ENCODE data around the gene TRIM40. TPM values are rescaled to one million over a fixed set of nuclear protein-coding genes. Genes with fewer than 3 reads are reported as not detected.
A peak's percentile ranks its signal among the peaks of the same experiment; 100 is the strongest.

The TRIM40 gene
- total and polyA plus RNA-seq, 2 of the 13 experiments (the other 11 are each of a cell fraction or from before 2014, with no cell fraction given): 0.58 TPM; not detected in 1

- Histone ChIP-seq H3K79me2 (ENCODE audit: insufficient read depth, low read length) (no peaks in the 10 kb centered on the region), H4K20me1 (ENCODE audit: insufficient read depth, low read length) (no peaks in the 10 kb centered on the region), H3K4me1 (ENCODE audit: insufficient read depth, low read length) (peaks cover 22% of the 10 kb centered on the region), H3K9ac (ENCODE audit: insufficient read depth, low read depth, low read length) (no peak overlapping the region), H2AFZ (ENCODE audit: low read length) (no peak overlapping the region), H3K9me3 (ENCODE audit: low read length) (no peaks in the 10 kb centered on the region), H3K27ac (ENCODE audit: extremely low read length, insufficient read depth, low read length) (no peak overlapping the region), H3K4me2 (ENCODE audit: low read depth, low read length) (peak overlapping the region; percentile 67), H3K27me3 (ENCODE audit: control insufficient read depth in 1 of 2, insufficient read depth in 2 of 2, low read length in 2 of 2) (no peaks in the 10 kb centered on the region; a peak in 1 of 5 replicates), H3K4me3 (replicated peaks in 1 of 3; ENCODE audit: insufficient read depth in 1 of 3, low read depth in 2 of 3, low read length in 3 of 3) (no peak overlapping the region), H3K36me3 (replicated peaks in 1 of 2; ENCODE audit: control insufficient read depth in 1 of 2, insufficient read depth in 2 of 2, low read length in 2 of 2) (no peaks in the 10 kb centered on the region)
- BruUV-seq (replicated peaks): no TSS peak
- WGBS (ENCODE audit: low lambda C conversion rate): 24% methylated on average over 6 of the region's 6 CpGs
- CTCF ChIA-PET (ENCODE audit: low intra/inter-chr PET ratio, low total read pairs): no interaction called here
- ATAC-seq: no peak
- POLR2A ChIA-PET: interaction anchor here (0.9 to 1.9 kb wide), 3 partner anchors 10 to 19 kb away, joined by 3 to 5 read pairs (median 4); no protein-coding TSS in a partner anchor
- in situ Hi-C loops (cut with HindIII; ENCODE audit: extremely low pct_ligation_motif_present, low pct_unique_long_range_greater_than_20kb) (no loop called here), intact Hi-C loops (cut with micrococcal nuclease; ENCODE audit: unreplicated experiment) (no loop called here)
- FAIRE-seq: no peak
- TF ChIP-seq HOXA3 (CRISPR knock-in tag; IDR thresholded peaks at IDR 0.05) (peak; percentile 40; the same call in 1 of the 2 replicates), CHD2 (IDR thresholded peaks at IDR 0.05; ENCODE audit: low read depth, low read length) (no peak), ZNF383 (CRISPR knock-in tag; IDR thresholded peaks at IDR 0.05; ENCODE audit: borderline replicate concordance) (no peak), HNRNPK (IDR thresholded peaks at IDR 0.05; ENCODE audit: low read depth, low read length, poor library complexity, severe bottlenecking) (no peak), CREB1 (IDR thresholded peaks at IDR 0.05) (peak; percentile 91), CREB1 (CRISPR knock-in tag; IDR thresholded peaks at IDR 0.05) (no peak), BCL6 (CRISPR knock-in tag; IDR thresholded peaks at IDR 0.05) (peak; percentile 42; the same call in 1 of the 2 replicates), POGZ (CRISPR knock-in tag; IDR thresholded peaks at IDR 0.05) (0 out of 2 replicates have a peak, but pooled peaks have one; percentile 2), MBNL3 (CRISPR knock-in tag; conservative IDR thresholded peaks at IDR 0.05) (no peak), RARA (CRISPR knock-in tag; IDR thresholded peaks at IDR 0.05) (peak; percentile 65; the same call in 1 of the 2 replicates), ZFX (CRISPR knock-in tag; IDR thresholded peaks at IDR 0.05; ENCODE audit: low read depth) (no peak), ATF7 (IDR thresholded peaks at IDR 0.05) (peak; percentile 62), ATF7 (CRISPR knock-in tag; IDR thresholded peaks at IDR 0.05) (no peak), ZBTB21 (CRISPR knock-in tag; IDR thresholded peaks at IDR 0.05) (peak; percentile 69; the same call in 1 of the 2 replicates)
- no peak for DNase-seq (ENCODE audit: low spot score)
These were observed 8.9 kb downstream of the TRIM40 start for GRCh38 chr6:30144811-30145210.

Measured in HepG2 (cell line).